DND-41 (cell line): ENCODE results near the gene EPHA3.

Experiments used
- ATAC-seq: fragments of 200-7000 bp; cut with Tn5 transposase; 3 replicates; pipeline ENCODE4 v1.9.1; 2021; ENCODE audit warnings: low read depth; ENCODE audit not compliant: insufficient read depth
- DNase-seq: peaks from one replicate; pipeline ENCODE4 v3.0.0-alpha.2; 2020
- H2AFZ ChIP-seq: 2 replicates; pipeline ENCODE4 v1.6.0; 2012; ENCODE audit warnings: low read depth, low read length
- H3K27ac ChIP-seq: 2 replicates; pipeline ENCODE4 v1.5.1; 2012; ENCODE audit warnings: low read length, inconsistent platforms
- H3K27me3 ChIP-seq: fragments of 200-600 bp; sonication (generic); 2 replicates; pipeline ENCODE4 v1.6.0; 2012; ENCODE audit warnings: low read length, mild to moderate bottlenecking, inconsistent platforms; ENCODE audit not compliant: insufficient read depth, poor library complexity
- H3K36me3 ChIP-seq: 2 replicates; pipeline ENCODE4 v1.5.1; 2012; ENCODE audit warnings: low read length, inconsistent platforms; ENCODE audit not compliant: insufficient read depth
- H3K4me1 ChIP-seq: 2 replicates; pipeline ENCODE4 v1.5.1; 2012; ENCODE audit warnings: mild to moderate bottlenecking, low read length; ENCODE audit not compliant: insufficient read depth
- H3K4me2 ChIP-seq: 2 replicates; pipeline ENCODE4 v1.6.0; 2012; ENCODE audit warnings: mild to moderate bottlenecking, moderate library complexity, low read length, inconsistent platforms; ENCODE audit not compliant: insufficient read depth
- H3K4me3 ChIP-seq, 2 experiments: fragments of 200-600 bp in 1 of 2; shearing (Covaris generic) in 1 of 2; 2 replicates each; pipeline ENCODE4 v1.5.1; 2012 to 2016; ENCODE audit warnings: inconsistent platforms in 2 of 2, low read length in 2 of 2, mild to moderate bottlenecking in 2 of 2, low read depth in 1 of 2, moderate library complexity in 1 of 2
- H3K79me2 ChIP-seq: 2 replicates; pipeline ENCODE4 v1.6.0; 2012; ENCODE audit warnings: low read length, inconsistent platforms; ENCODE audit not compliant: insufficient read depth
- H3K9ac ChIP-seq: 2 replicates; pipeline ENCODE4 v1.6.0; 2012; ENCODE audit warnings: low read depth, mild to moderate bottlenecking, inconsistent platforms, low read length, moderate library complexity
- H3K9me3 ChIP-seq: 2 replicates; pipeline ENCODE4 v1.5.1; 2012; ENCODE audit warnings: low read length, moderate library complexity, mild to moderate bottlenecking, inconsistent platforms; ENCODE audit not compliant: insufficient read depth, severe bottlenecking
- H4K20me1 ChIP-seq: 2 replicates; pipeline ENCODE4 v1.6.0; 2012; ENCODE audit warnings: low read length; ENCODE audit not compliant: insufficient read depth
- CTCF ChIP-seq: IDR thresholded peaks from 2 replicates; pipeline ENCODE4 v1.5.1; 2012; ENCODE audit warnings: borderline replicate concordance, low read length, moderate library complexity, mild to moderate bottlenecking; ENCODE audit not compliant: poor library complexity, severe bottlenecking; ENCODE audit errors: extremely low read depth
- EZH2 ChIP-seq: IDR thresholded peaks from 3 replicates; pipeline ENCODE4 v1.6.1; 2012; ENCODE audit warnings: borderline replicate concordance, low read depth, mild to moderate bottlenecking, moderate library complexity, low read length, inconsistent platforms; ENCODE audit not compliant: severe bottlenecking

Gene EPHA3

GRCh38 chr3:89101251-89101650 is 6.2 kb upstream of the EPHA3 start:
- H4K20me1 ChIP-seq: no peaks in the 10 kb centered on the region
- no peaks in the 10 kb centered on the region for H3K27me3 ChIP-seq
- no peak overlapping the region for H3K4me3 ChIP-seq
- DNase-seq: no peak
- H3K27ac ChIP-seq: no peak overlapping the region
- no peaks in the 10 kb centered on the region for H3K79me2 ChIP-seq
- no peaks in the 10 kb centered on the region for H3K36me3 ChIP-seq
- no peak overlapping the region for H3K9ac ChIP-seq
- H3K4me2 ChIP-seq: no peak overlapping the region
- ATAC-seq: no peak
- TF ChIP-seq CTCF (no peak), EZH2 (no peak)
- H2AFZ ChIP-seq: no peak overlapping the region
- H3K4me1 ChIP-seq: no peaks in the 10 kb centered on the region
- H3K9me3 ChIP-seq: no peaks in the 10 kb centered on the region

- H2AFZ ChIP-seq: no peak overlapping the region
- DNase-seq (no peak), ATAC-seq (no peak)
- H4K20me1 ChIP-seq: no peaks in the 10 kb centered on the region
- no peaks in the 10 kb centered on the region for H3K4me1 ChIP-seq
- H3K27ac ChIP-seq: no peak overlapping the region
- no peak overlapping the region for H3K9ac ChIP-seq
- H3K27me3 ChIP-seq: no peaks in the 10 kb centered on the region
- no peak overlapping the region for H3K4me2 ChIP-seq
- no peak for TF ChIP-seq CTCF
- no peak for TF ChIP-seq EZH2
- H3K4me3 ChIP-seq: no peak overlapping the region
- no peaks in the 10 kb centered on the region for H3K36me3 ChIP-seq
- H3K9me3 ChIP-seq: no peaks in the 10 kb centered on the region
- H3K79me2 ChIP-seq: no peaks in the 10 kb centered on the region
These were observed 5.5 kb upstream of the EPHA3 start for GRCh38 chr3:89101921-89102320.

GRCh38 chr3:89104499-89104898 is 2.9 kb upstream of the EPHA3 start:
- no peaks in the 10 kb centered on the region for H3K27me3 ChIP-seq
- H3K4me2 ChIP-seq: no peak overlapping the region
- ATAC-seq (no peak), DNase-seq (no peak)
- TF ChIP-seq CTCF: no peak
- no peaks in the 10 kb centered on the region for H3K36me3 ChIP-seq
- H3K4me3 ChIP-seq: no peak overlapping the region
- no peak overlapping the region for H3K27ac ChIP-seq
- no peaks in the 10 kb centered on the region for H3K9me3 ChIP-seq
- H4K20me1 ChIP-seq: no peaks in the 10 kb centered on the region
- no peak overlapping the region for H2AFZ ChIP-seq
- no peak overlapping the region for H3K9ac ChIP-seq
- H3K79me2 ChIP-seq: no peaks in the 10 kb centered on the region
- no peaks in the 10 kb centered on the region for H3K4me1 ChIP-seq

GRCh38 chr3:89105503-89105902 is 1.9 kb upstream of the EPHA3 start:
- no peak overlapping the region for H3K4me3 ChIP-seq
- TF ChIP-seq EZH2 (no peak), CTCF (no peak)
- no peaks in the 10 kb centered on the region for H3K4me1 ChIP-seq
- H3K36me3 ChIP-seq: no peaks in the 10 kb centered on the region
- no peak overlapping the region for H3K4me2 ChIP-seq
- no peaks in the 10 kb centered on the region for H3K79me2 ChIP-seq
- no peak for ATAC-seq
- no peak overlapping the region for H3K27ac ChIP-seq
- H3K9ac ChIP-seq: no peak overlapping the region
- no peak overlapping the region for H2AFZ ChIP-seq
- no peaks in the 10 kb centered on the region for H4K20me1 ChIP-seq
- DNase-seq: no peak
- no peaks in the 10 kb centered on the region for H3K27me3 ChIP-seq
- no peaks in the 10 kb centered on the region for H3K9me3 ChIP-seq
